Stimulated activated CD8-positive, alpha-beta memory T cell treated with anti-CD3 and anti-CD28 coated beads, Interleukin-15, amount 100 ng/mL, for 4 hours (primary cell): ENCODE measurements around the gene SORL1-AS1.
A peak's percentile ranks its signal among the peaks of the same experiment; 100 is the strongest.
"Not testable (repeated sequence)": the region's sequence is repeated elsewhere in the genome, so short reads cannot be mapped to it uniquely, and the experiment has no call there.

Experiments used
- DNase-seq, 2 donors: peaks; one replicate each; pipeline ENCODE4 v3.0.0-alpha.2; 2020; ENCODE audit warnings: low read depth in 2 of 2

SORL1-AS1 gene

DNA sequence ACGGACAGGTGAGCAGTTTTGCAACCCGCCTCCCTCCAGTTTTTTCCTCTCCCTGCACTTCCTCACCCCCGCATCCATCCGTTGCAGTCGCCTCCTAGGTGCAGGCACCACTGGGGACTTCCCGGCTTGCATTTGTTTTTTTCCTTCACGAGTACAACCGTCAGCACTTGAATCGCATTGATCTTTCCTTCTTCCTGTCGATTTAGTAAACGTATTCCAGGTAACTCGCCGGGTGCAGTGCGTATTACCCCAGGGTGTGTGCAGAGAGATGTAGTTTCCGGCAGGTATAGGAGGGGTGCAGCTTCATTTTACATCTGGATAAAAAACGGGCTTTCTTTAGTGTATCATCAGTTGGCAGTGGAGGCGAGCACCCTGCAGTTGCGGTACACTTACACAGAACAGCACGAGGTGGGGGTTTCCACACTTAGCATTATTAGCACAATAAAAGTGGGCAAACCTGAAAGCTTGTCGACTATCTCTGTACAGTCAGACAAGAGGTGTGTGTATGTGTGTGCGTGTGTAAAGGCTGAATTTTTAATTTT is at the start of gene SORL1-AS1:
SORL1-AS1 (minus strand) TSS at position 359 of the 542 bp plus-strand sequence.
- peak; percentile 35 to 50 for DNase-seq

DNA sequence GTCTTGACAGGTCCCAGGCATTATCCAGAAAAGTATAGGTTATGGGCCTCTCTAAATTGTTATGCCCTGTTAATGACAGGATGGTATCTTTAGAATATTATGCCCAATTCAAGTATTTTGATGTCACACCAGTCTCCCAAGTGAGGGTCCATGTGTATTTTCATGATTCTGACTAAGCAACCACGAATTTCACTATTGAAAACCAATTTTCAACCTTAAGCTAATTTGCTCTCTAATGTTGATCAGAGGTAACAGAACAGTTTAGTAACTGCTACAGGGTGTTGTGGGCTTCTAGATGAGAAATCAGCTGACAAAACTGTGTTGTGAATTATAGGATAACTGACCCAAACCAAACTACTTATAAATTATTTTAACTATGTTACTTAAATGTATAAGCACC is 48.0 kb upstream of the SORL1-AS1 start:
- no peak for DNase-seq

DNA sequence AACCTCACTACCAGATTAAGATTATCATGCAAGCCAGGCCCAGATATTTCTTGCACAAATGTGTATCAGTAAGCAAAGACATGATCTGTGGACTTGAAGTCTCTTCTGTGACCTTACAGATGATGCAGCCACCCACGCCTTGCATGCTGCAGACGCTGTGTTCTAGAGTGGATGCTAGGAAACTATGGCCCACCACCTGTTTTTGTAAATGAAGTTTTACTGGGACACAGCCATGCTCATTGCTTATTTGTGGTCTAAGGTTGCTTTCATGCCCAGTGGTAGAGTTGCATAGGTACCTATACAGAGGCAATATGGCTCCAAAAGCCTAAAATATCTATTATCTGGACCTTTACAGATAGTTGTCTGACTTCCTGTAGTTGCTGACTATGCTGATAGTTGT is 47.5 kb upstream of the SORL1-AS1 start:
- no peak for DNase-seq

DNA sequence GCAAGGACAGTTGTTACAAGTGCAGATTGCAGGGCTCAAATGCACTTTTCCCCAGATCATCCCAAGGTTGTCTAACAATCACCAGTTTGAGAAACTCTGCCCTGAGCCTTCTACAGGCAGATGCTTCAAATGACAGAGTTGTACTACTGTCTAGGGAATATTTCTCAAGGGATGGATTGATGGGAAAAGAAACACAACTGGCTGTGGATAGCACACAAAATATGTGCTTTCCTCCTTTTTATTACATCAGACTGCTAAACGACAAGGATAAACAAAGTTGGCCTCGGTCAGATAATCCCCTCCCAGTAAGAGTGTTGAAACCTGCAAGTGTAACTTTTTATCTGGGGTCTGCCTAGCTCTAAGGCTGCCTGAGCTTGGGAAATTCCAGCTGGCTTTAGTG is 46.6 kb upstream of the SORL1-AS1 start:
- DNase-seq, result no peak

DNA sequence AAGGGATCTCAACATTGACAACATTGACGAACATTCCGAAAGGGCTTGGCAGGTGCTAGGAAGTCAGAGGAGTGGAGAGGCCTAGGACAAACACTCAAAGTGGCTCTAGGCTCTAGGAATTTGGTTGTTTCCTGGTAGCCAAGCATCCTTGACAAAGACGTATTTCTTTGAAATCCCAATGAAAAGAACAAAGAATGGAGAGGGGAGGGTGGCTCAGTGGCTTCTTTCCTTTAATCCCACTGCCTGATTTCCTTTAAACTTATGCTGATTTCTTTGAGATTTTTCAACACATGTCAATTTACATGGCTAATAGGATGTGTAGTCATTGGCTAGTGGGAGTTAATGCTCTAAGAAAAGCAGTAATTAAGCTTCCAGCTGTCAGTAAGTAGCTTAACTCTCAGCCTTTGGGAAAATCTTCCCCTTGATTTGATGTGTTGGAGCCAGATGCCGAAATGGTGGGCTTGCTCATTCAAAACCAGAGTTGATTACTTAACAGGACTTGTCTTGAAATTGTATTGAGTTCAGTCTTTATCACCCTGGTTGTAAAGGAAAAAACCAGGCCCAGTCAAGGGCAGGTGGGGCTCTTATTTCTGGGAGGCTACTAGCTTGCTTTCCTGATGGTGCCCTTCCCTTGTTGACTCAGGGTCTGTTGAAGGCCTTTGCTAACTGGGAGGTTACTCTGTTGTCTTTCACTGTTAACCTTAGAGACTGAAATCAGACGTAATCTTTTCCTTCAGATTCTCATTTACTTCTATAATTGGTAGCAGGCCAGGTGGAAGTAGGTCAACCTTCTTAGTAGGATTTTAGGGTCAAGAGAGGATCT is 44.6 kb upstream of the SORL1-AS1 start:
- DNase-seq, result no peak

DNA sequence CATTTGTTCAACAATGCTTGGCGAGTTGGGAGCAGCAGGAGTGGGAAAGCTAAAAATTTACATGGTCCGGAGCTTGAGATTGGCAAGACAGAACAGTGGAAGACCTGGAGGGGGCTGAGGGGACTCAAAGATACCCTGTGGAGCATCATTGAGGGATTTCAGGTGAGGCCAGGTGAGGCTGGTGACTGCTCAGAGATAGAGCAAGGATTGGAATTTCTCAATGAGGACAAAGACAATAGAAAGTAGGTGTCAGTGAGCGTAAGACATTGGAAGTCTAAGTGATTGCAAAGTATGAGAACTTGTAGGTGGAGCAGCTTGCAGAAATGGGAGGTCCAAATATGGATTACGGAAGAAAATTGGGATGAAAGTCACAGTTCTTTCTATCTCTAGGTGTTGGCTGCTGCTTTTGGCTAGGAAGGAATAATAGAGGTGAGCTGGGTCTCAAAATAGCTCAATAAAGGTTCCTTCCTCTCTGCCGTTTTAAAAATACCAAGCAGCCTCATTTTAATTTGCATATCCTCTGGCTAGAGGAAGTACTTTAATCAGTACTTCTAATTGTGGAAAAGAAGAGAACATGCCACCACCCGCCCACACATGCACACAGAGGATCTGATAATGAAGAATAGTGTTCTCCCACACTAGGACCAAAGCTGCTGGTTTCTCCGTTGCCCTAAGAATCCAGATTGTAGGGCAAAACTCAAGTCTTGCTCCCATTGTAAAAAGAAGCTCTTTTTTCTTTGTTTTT is 41.8 kb upstream of the SORL1-AS1 start:
- peak in 1 of 2 donors; percentile 47 for DNase-seq

DNA sequence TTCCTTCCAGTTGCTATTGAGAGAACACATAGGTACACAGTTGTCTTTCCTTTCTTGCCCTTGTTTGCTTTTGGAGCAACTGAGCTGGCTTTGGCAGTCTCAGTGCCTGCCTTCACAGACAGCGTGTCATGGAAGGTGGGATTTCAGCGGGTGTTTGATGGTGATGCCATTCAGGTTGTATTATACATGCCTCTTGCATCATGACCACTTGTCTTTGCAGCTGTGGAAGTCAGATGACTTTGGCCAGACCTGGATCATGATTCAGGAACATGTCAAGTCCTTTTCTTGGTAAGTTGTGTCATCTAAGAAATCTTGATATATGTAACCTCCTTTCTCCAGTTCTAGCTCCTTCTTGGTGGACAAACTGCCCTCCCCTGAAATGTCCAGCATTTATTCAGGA is 37.1 kb upstream of the SORL1-AS1 start:
- no peak for DNase-seq

DNA sequence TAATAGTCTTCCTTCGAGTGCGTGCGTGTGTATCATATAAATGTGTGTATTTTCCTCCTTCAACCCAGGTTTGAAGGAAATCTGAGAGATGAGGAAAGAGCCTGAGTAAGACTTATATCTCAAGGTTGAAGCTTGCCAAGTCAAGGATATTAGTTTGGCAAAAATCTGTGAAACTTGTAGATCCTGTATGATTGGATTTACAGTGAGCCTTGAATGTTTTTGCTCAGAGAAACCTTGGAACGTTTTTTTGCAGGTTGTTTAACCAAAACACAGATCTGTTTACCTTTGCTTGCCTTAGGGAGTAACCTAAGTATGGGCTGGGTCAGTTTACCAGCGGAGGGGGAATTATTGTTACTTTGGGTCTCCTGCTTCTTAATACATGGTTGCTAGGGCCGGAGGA is 35.9 kb upstream of the SORL1-AS1 start:
- DNase-seq, result no peak

DNA sequence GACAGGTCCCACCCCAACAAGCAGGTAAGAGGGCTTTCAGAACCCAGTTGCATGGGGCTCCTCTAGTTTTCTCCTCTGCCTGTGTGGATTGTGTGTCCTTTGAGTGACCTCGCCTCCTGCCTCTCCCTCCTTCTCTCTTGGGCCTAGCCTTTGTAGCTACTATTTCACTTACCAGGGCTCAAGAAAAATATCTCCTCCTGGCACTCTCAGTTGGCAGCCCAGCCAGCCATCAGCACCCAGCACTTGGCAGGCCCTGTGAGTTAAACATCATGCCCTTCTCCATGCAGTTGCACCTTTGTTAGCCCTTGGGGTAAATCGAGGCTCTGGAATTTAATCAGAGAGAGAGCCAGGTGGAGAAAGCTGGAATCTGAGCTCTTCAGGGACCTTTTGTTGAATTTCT is 35.4 kb upstream of the SORL1-AS1 start:
- DNase-seq, result no peak

DNA sequence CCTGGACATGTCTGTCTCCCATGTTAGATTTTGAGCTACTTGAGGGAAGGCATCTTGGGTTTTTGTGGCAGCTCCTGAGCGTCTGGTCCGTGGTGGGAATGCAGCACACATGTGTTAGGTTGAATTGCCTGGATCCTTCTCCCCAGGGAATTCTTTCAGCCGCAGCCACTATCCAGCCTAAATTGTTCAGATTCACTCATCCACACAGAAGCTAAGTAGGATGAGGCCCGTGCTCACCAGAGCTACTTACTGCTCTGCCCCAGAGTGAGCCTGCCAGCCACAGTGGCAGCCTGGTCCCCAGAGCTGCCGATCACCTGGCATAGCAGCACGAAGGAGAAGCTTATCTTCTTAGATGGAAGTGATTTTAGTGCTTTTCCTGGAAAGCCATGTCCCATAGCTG is 34.4 kb upstream of the SORL1-AS1 start:
- DNase-seq, result no peak

DNA sequence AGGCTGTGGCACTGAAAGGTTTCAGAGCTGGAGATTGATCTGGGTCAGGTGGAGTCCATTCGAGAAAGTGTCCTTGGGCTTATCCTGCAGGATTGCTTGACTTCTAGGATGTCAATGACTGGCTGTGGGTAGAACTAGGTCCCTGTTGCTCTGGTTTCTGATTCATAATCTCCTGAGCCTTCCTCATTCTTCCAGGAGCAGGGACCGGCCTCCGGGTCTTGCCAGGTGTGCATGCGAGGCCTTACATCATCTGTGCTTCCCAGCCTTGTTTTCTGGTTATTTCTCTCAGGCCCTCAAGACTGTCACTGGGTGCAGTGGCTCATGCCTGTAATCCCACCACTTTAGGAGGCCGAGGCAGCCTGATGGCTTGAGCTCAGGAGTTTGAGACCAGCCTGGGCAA is 33.3 kb upstream of the SORL1-AS1 start:
- DNase-seq, result no peak

DNA sequence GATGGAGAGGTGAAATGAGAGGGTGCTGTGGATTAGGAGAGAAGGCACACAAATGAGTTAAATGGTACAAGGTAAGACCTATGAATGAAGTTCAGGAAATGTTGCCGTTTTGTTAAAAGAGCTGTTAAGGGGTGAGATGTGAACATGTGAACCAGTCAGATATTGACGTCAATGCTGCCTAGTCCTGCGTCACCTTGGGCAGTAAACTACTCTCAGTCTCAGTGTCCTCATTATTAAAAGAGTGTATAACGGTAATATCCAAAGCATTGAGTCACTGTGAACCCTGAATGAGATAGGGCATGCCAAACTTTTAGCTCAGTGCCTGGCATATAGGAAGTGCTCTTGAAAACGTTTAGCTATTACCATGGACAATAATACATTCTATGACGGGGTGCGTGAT is 32.4 kb upstream of the SORL1-AS1 start:
- DNase-seq, result no peak

DNA sequence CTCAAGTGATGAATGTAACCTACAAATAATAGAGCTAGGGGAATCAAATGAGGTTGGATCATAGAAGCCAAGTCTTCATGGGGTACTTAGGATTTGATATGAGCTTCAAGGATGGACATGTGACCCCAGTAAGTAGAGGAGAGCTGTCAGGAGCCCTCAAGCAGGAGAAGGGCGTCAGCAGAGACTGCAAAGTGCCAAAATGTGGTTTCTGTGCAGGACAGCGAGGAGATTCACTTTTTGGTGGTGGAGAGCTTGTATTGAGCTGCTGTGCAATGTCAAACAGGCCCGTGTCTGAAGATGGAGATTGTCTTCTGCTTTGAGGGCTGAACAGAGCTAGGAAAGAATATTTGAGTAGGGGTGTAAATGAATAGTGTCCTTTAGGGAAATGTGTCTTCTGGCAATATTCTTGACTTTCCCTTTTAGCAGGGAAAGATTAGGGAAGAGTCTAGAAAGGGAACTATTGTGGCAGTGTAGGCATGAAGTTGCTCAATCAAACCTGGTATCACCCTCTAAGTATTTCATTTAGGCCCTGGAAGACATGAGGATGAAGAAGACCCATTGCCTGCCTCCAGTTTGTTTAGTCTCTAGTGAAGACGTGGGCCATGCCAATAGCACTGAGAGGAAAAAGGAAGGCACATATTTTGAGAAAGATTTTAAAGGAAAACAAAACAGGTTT is 31.2 kb upstream of the SORL1-AS1 start:
- no peak for DNase-seq

DNA sequence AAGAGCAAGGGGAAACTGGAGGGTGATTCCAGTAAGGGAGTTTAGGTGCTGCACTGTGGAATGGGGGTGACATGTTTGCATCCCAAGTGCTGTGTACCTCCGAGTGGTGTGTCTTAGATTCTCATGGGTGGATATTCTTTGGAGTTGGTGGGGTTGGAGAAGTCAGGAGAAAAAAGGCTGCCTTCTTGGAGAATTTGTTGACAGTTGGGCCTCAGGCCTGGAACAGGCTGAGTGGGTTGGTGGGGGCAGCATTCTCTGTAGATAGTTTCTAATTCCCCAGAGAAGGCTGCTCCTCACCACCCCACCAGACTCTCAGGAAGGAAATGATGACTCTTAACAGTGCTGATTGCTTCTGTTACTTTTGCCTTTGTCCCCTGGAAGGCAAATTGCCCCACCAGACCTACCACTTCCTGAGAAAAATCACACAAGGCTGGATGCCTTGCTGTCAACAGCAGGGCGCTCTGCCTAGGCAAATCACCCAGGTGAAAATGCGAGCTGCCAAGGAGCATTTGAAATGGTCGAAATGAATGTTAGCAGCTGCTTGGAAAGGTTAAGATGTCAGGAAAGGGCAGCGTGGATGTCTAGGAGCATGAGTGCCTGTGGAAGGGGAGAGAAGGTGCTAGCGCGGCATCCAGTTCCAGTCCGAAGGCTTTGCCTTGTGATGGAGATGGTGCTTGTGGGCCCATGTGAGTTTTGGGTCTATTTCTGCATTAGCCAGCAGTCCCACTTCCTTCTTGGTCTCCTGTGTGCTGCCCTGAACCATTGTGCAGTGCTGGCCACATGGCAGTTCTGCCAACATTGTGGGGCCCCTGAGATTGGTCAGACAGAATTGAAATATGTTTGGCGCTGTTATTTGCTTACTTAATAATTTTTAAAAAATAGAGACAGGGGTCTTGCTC is 29.7 kb upstream of the SORL1-AS1 start:
- DNase-seq, result peak in 1 of 2 donors; percentile 35

DNA sequence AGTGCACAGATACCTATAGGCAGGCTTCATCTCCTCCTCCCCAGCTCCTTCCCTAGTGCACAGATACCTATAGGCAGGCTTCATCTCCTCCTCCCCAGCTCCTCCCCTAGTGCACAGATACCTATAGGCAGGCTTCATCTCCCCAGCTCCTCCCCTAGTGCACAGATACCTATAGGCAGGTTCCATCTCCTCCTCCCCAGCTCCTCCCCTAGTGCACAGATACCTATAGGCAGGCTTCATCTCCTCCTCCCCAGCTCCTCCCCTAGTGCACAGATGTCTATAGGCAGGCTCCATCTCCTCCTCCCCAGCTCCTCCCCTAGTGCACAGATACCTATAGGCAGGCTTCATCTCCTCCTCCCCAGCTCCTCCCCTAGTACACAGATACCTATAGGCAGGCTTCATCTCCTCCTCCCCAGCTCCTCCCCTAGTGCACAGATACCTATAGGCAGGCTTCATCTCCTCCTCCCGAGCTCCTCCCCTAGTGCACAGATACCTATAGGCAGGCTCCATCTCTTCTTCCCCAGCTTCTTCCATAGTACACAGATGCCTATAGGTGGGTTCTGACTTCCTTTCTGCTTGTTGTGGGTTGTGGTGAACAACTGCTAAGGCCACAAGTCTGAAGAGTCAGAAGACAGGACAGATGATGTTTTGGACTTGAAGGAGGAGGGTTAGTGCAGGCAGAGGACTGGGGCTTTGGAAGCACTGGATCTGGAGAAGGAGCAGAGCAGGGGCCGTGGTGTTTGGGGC is 28.9 kb upstream of the SORL1-AS1 start:
- DNase-seq, result not testable (repeated sequence)

DNA sequence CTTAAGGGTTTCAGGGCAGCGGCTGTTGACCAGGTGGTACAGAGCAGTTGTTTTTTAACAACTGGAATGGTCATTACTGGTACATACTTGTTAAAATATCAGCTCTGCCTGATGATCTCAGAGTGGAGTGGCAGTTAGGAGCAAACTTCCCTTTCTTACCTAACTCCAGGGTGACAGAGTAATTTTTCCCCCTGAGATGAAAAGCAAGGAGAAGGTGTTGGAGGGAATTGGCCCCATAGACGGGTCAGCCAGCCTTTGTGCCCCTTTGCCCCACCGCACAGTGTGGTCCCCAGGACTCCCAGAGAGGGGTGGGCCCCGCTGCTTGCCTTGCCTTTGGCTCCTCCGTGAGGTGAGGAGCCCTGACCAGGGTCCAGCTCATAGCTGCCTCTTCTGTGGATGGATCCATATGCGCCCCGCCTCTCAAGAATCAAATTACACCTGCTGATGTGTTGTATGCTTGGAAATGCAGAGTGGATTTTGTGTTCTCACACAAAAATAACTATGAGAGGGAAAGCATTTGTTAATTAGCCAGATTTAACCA is 27.0 kb upstream of the SORL1-AS1 start:
- DNase-seq, result no peak

DNA sequence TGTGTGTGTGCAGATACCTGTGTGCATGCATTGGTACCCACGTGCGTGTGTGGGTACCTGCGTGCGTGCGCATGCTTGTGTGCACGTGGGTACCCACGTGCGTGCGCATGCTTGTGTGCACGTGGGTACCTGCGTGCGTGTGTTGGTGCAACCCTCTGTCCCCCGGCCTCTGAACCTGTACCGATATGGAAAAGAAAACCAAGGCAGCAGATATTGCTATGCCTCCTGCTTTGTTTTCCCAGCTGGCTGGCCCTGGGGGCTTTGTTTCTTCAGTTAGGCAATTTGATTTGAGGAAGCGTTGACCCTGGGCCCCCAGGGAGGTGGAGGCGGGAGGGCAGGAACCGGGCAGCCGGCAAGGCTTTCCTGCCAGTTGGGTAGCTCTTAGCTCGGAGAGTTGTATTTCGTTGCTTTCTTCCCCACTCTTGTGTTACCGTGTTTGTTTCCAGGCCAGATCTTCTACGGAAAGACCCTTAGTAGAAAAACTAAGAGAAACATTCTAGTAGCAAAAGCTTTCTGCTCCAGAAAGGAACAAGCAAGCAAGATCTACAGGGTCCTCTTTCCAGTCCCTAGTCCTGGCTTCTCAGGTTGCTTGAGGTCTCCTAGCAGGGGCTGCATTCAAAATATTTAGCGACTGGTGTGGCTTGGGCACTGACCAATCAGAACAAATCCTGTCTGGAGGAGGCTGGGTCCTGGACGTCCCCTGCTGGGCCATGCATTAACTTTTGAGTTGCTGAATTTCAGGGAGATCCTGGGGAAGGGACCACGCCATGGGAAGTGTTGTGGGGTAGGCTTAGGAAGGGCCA is 26.3 kb upstream of the SORL1-AS1 start:
- DNase-seq, result no peak

DNA sequence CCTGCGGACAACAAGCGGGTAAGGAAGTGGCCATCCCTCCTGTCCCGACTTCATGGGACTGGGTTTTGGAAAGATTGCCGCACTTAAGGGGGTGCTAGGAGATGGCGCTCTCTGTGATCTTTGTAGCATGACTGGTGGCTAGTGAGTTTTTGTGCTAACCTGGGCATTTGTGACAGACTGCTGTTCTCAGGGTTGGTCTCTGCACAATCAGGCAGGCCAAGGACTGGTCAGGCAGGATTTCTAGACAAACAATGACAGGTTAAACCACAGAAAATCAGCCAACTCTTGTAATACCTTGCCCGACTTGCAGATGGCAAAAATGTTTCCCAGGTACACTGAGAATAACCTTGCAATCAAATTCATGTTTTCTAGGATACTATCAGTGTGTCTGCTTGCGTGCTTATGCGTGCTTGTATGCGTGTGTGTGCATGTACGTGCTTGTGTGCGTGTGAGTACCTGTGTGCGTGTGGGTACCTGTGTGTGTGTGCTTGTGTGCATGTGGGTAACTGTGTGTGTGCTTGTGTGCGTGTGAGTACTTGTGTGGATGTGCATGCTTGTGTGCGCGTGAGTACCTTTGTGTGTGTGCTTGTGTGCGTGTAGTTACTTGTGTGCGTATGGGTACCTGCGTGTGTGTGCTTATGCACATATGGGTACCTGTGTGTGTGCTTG is 25.6 kb upstream of the SORL1-AS1 start:
- no peak for DNase-seq
